G401 (cell line): ENCODE measurements around the gene SYT9. TPM values are rescaled to one million over a fixed set of nuclear protein-coding genes. Genes with fewer than 3 reads are reported as not detected.

Source experiments
- DNase-seq: peaks from one replicate; pipeline ENCODE4 v3.0.0-alpha.2; 2015; ENCODE audit warnings: low spot score
- in situ Hi-C: cut with HindIII; loops from 2 replicates; pipeline ENCODE4 v1.10.0; 2016; ENCODE audit warnings: low sequenced_read_pairs, mixed read lengths
- total RNA-seq: library from RNA; depleted of rRNA; stranded (reverse); fragments of >200 nt; shearing (Covaris generic); gene quantifications from 2 replicates; pipeline ENCODE4 v1.2.3, GENCODE V29; 2014; rRNA removed

The SYT9 gene
- 1.3 and 2.0 TPM in 2 replicates for total RNA-seq

GRCh38 chr11:7251836-7252682, at the start of gene SYT9:
TSS of gene SYT9 (plus strand) at chr11:7251904. CDS start at chr11:7252187, 283 bp downstream.
- peak; percentile 81 for DNase-seq
- in situ Hi-C loops: no loop called here

- in situ Hi-C loops: no loop called here
- DNase-seq: no peak
These were observed 49.3 kb upstream of the SYT9 start for GRCh38 chr11:7202412-7202811.

GRCh38 chr11:7204778-7205177, 46.9 kb upstream of the SYT9 start:
- in situ Hi-C loops: no loop called here
- no peak for DNase-seq

- in situ Hi-C loops: no loop called here
- DNase-seq: no peak
These were observed 43.3 kb upstream of the SYT9 start for GRCh38 chr11:7208391-7208790.

- in situ Hi-C loops: no loop called here
- DNase-seq: no peak
These were observed 32.2 kb upstream of the SYT9 start for GRCh38 chr11:7219491-7219890.

GRCh38 chr11:7220636-7221035, 31.1 kb upstream of the SYT9 start:
- no peak for DNase-seq
- in situ Hi-C loops: no loop called here

- in situ Hi-C loops: no loop called here
- DNase-seq: no peak
These were observed 29.1 kb upstream of the SYT9 start for GRCh38 chr11:7222619-7223018.

GRCh38 chr11:7239877-7240276, 11.8 kb upstream of the SYT9 start:
- DNase-seq: no peak
- in situ Hi-C loops: no loop called here

- no peak for DNase-seq
- in situ Hi-C loops: no loop called here
These were observed 6.4 kb upstream of the SYT9 start for GRCh38 chr11:7245341-7245740.

- in situ Hi-C loops: no loop called here
These were observed 5.5 kb upstream of the SYT9 start for GRCh38 chr11:7246179-7246578.

GRCh38 chr11:7250166-7250565, 1.5 kb upstream of the SYT9 start:
- no peak for DNase-seq
- in situ Hi-C loops: no loop called here

More at GRCh38 chr11:7246179-7246578, 5.5 kb upstream of the SYT9 start:
- DNase-seq: no peak

GRCh38 chr11:7251487-7251835, 243 bp upstream of the SYT9 start:
- peak; percentile 21 for DNase-seq
- in situ Hi-C loops: no loop called here

- in situ Hi-C loops: no loop called here
- DNase-seq: no peak
These were observed 1.0 kb downstream of the SYT9 start for GRCh38 chr11:7252683-7253213.

GRCh38 chr11:7253800-7254199, 2.1 kb downstream of the SYT9 start:
- peak; percentile 52 for DNase-seq
- in situ Hi-C loops: no loop called here

- in situ Hi-C loops: no loop called here
- DNase-seq: peak; percentile 64
These were observed 3.1 kb downstream of the SYT9 start for GRCh38 chr11:7254731-7255291.

GRCh38 chr11:7256943-7257342, 5.2 kb downstream of the SYT9 start:
- in situ Hi-C loops: no loop called here
- no peak for DNase-seq

GRCh38 chr11:7257724-7258123, 6.0 kb downstream of the SYT9 start:
- in situ Hi-C loops: no loop called here

GRCh38 chr11:7261578-7261977, 9.9 kb downstream of the SYT9 start:
- no peak for DNase-seq
- in situ Hi-C loops: no loop called here

More at GRCh38 chr11:7257724-7258123, 6.0 kb downstream of the SYT9 start:
- no peak for DNase-seq

- in situ Hi-C loops: no loop called here
- no peak for DNase-seq
These were observed 11.0 kb downstream of the SYT9 start for GRCh38 chr11:7262672-7263071.

- in situ Hi-C loops: no loop called here
- no peak for DNase-seq
These were observed 12.1 kb downstream of the SYT9 start for GRCh38 chr11:7263842-7264241.

GRCh38 chr11:7268758-7269157, 17.1 kb downstream of the SYT9 start:
- in situ Hi-C loops: no loop called here
- no peak for DNase-seq
